ENCODE measurements around the gene CDKL1. TPM values are rescaled to one million over a fixed set of nuclear protein-coding genes. Genes with fewer than 3 reads are reported as not detected.

The CDKL1 gene
- polyA plus RNA-seq, 1 of the 3 experiments (the other 2 are of a cell fraction), result 2.5 TPM

DNA sequence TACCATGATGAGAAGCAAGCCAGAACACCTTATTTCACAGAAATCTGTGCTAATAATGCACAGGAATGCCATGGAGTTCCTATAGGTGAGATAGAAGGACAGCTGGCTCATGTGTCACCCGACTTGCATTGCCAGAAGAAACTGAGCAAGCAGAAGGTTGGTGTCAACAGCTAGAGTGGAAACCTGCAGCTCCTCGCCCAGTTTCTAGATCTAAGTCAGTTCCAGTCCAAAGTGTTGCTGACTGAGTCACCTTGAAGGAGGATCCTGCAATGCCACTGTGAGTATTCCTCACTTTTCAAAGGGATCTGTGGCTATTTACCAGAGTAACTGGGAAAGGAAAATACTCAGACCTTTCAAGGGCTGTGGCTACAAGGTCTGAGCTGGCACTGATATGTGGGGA, 17.1 kb downstream of the CDKL1 start (continued):
- TF ChIP-seq IRF3 (IDR thresholded peaks at IDR 0.05; ENCODE audit: low read depth, low read length) (no peak), RCOR1 (IDR thresholded peaks at IDR 0.05; ENCODE audit: low read length) (no peak), MXI1 (IDR thresholded peaks at IDR 0.05; ENCODE audit: low read depth, low read length) (no peak), FOXJ3 (CRISPR knock-in tag; IDR thresholded peaks at IDR 0.05) (no peak), SMC3 (IDR thresholded peaks at IDR 0.05; ENCODE audit: low read depth, low read length) (no peak), TCF12 (IDR thresholded peaks at IDR 0.05) (no peak), PBX3 (IDR thresholded peaks at IDR 0.05) (no peak), GATA2 (CRISPR knock-in tag; IDR thresholded peaks at IDR 0.05) (no peak), EP300 (IDR thresholded peaks at IDR 0.05; ENCODE audit: borderline replicate concordance in 1 of 2, low read depth in 1 of 2, low read length in 1 of 2) (no peak)
- TF ChIP-seq, protein P1, sequence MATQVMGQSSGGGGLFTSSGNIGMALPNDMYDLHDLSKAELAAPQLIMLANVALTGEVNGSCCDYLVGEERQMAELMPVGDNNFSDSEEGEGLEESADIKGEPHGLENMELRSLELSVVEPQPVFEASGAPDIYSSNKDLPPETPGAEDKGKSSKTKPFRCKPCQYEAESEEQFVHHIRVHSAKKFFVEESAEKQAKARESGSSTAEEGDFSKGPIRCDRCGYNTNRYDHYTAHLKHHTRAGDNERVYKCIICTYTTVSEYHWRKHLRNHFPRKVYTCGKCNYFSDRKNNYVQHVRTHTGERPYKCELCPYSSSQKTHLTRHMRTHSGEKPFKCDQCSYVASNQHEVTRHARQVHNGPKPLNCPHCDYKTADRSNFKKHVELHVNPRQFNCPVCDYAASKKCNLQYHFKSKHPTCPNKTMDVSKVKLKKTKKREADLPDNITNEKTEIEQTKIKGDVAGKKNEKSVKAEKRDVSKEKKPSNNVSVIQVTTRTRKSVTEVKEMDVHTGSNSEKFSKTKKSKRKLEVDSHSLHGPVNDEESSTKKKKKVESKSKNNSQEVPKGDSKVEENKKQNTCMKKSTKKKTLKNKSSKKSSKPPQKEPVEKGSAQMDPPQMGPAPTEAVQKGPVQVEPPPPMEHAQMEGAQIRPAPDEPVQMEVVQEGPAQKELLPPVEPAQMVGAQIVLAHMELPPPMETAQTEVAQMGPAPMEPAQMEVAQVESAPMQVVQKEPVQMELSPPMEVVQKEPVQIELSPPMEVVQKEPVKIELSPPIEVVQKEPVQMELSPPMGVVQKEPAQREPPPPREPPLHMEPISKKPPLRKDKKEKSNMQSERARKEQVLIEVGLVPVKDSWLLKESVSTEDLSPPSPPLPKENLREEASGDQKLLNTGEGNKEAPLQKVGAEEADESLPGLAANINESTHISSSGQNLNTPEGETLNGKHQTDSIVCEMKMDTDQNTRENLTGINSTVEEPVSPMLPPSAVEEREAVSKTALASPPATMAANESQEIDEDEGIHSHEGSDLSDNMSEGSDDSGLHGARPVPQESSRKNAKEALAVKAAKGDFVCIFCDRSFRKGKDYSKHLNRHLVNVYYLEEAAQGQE (IDR thresholded peaks at IDR 0.05; ENCODE audit: low read depth, low read length), result no peak

DNA sequence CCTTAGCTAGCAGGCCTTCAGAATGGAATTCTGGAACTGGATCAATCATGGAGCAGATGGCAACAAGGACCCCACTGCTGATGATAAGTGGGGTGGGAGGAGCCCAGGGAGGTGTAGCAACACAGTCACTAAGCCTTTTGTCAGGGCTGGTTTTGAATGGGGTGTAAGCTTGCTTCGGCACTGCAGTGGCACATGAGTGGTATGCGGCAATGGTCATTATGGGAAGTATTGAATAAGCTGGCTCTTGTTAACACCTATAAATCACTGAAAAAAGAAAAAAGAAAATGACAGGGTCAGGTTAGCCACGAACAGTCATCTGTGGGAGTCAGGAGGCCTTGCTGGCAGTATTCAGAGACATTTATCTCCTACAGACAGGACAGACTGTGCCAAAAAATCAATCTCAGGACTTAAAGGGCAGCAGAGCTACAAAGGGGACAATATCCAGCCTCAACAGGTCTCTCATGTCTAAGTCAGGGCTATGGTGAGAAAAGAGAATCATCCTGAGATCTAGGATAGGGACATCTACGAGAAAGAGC, 19.1 kb downstream of the CDKL1 start:
- H3K4me3 ChIP-seq (ENCODE audit: low read depth in 2 of 2, low read length in 1 of 2), result no peak overlapping the region
- POLR2A ChIA-PET, result no interaction called here

More for the DNA sequence above, 19.1 kb downstream of the CDKL1 start:
- Histone ChIP-seq H3K4me1 (ENCODE audit: control insufficient read depth in 1 of 2, insufficient read depth in 2 of 2, low read depth in 1 of 2, low read length in 1 of 2) (no peaks in the 10 kb centered on the region), H3F3A (replicated peaks; ENCODE audit: insufficient read depth) (no peaks in the 10 kb centered on the region), H3K27me3 (ENCODE audit: insufficient read depth) (no peaks in the 10 kb centered on the region), H3K27ac (ENCODE audit: low read depth in 2 of 2, low read length in 1 of 2) (no peak overlapping the region), H3K9me3 (no peaks in the 10 kb centered on the region), H2AFZ (ENCODE audit: low read depth) (no peak overlapping the region), H4K20me1 (ENCODE audit: insufficient read depth) (no peaks in the 10 kb centered on the region), H3K9me2 (no peaks in the 10 kb centered on the region), H3K36me3 (replicated peaks in 1 of 2; ENCODE audit: control insufficient read depth in 1 of 2, insufficient read depth in 2 of 2, low read length in 1 of 2) (no peaks in the 10 kb centered on the region), H3K9ac (no peak overlapping the region), H3K79me2 (ENCODE audit: insufficient read depth) (no peaks in the 10 kb centered on the region), H3K4me2 (no peak overlapping the region)
- 81% methylated on average over 4 of the region's 4 CpGs for WGBS (ENCODE audit: low lambda C conversion rate)
- DNase-seq, result no peak
- CTCF ChIA-PET, result no interaction called here
- TF ChIP-seq CTCF (IDR thresholded peaks at IDR 0.05), result no peak
